HG02852 (cell line): Measurements from ENCODE around the gene SIGLEC1.

ENCODE experiments used
- ATAC-seq: cut with Tn5 transposase; IDR thresholded peaks from one replicate; pipeline ENCODE4 v1.9.1; 2021; ENCODE audit warnings: mild to moderate bottlenecking, moderate library complexity; ENCODE audit not compliant: unreplicated experiment

SIGLEC1 gene

GRCh38 chr20:3702611-3703391 is 9.6 kb downstream of the SIGLEC1 start:
- ATAC-seq, result no peak

- no peak for ATAC-seq
Observed at GRCh38 chr20:3701061-3701998, 11.1 kb downstream of the SIGLEC1 start.

GRCh38 chr20:3699037-3699436 is 13.4 kb downstream of the SIGLEC1 start:
- ATAC-seq, result no peak

GRCh38 chr20:3698591-3699001 is 13.8 kb downstream of the SIGLEC1 start:
- ATAC-seq, result no peak

- ATAC-seq, result no peak
Observed at GRCh38 chr20:3697588-3698305, 14.7 kb downstream of the SIGLEC1 start.

- ATAC-seq, result no peak
Observed at GRCh38 chr20:3696745-3697587, 15.4 kb downstream of the SIGLEC1 start.

- no peak for ATAC-seq
Observed at GRCh38 chr20:3696200-3696599, 16.2 kb downstream of the SIGLEC1 start.

GRCh38 chr20:3694864-3695263 is 17.5 kb downstream of the SIGLEC1 start:
- ATAC-seq, result no peak

GRCh38 chr20:3693376-3693775 is 19.0 kb downstream of the SIGLEC1 start:
- no peak for ATAC-seq

GRCh38 chr20:3692706-3693294 is 19.6 kb downstream of the SIGLEC1 start:
- ATAC-seq, result no peak

GRCh38 chr20:3691897-3692296 is 20.5 kb downstream of the SIGLEC1 start:
- no peak for ATAC-seq

GRCh38 chr20:3691306-3691705 is 21.1 kb downstream of the SIGLEC1 start:
- ATAC-seq, result no peak

GRCh38 chr20:3690413-3690812 is 22.0 kb downstream of the SIGLEC1 start:
- no peak for ATAC-seq

- no peak for ATAC-seq
Observed at GRCh38 chr20:3689978-3690377, 22.4 kb downstream of the SIGLEC1 start.

GRCh38 chr20:3687655-3688054 is 24.7 kb downstream of the SIGLEC1 start:
- no peak for ATAC-seq

GRCh38 chr20:3686867-3687321 is 25.5 kb downstream of the SIGLEC1 start:
- no peak for ATAC-seq

- ATAC-seq, result no peak
Observed at GRCh38 chr20:3686421-3686820, 26.0 kb downstream of the SIGLEC1 start.

GRCh38 chr20:3685341-3685740 is 27.1 kb downstream of the SIGLEC1 start:
- no peak for ATAC-seq

- ATAC-seq, result no peak
Observed at GRCh38 chr20:3681931-3682781, 30.2 kb downstream of the SIGLEC1 start, which contains the start of gene ADAM33. TSS of gene ADAM33 (minus strand) at chr20:3682010. CDS start at chr20:3682004, 6 bp downstream.
